PC-9 (cell line): Measurements from ENCODE around the gene APC. TPM values are rescaled to one million over a fixed set of nuclear protein-coding genes. Genes with fewer than 3 reads are reported as not detected.

Source experiments
- BruUV-seq: library from RNA; stranded (reverse); fragments of 400-500 nt; replicated peaks from 2 replicates; lab custom pipeline; 2021; lab: Mats Ljungman, UMichigan
- CTCF ChIA-PET: fragments of 300-600 bp; sonication (Branson Sonifier 250); formaldehyde crosslinking; loops from one replicate; lab custom pipeline; 2022; ENCODE audit warnings: antibody characterized with exemption; lab: Charles Lee
- POLR2A ChIA-PET: fragments of 300-600 bp; sonication (Branson Sonifier 250); formaldehyde crosslinking; loops from one replicate; lab custom pipeline; 2022; ENCODE audit warnings: antibody characterized with exemption; ENCODE audit not compliant: unreplicated experiment; lab: Charles Lee
- DNase-seq, 2 experiments: peaks; one replicate each; pipeline versions ENCODE4 v3.0.0 to v3.0.0-alpha.2; 2015 to 2022; ENCODE audit warnings: mixed read lengths in 1 of 2
- H2AFZ ChIP-seq: fragments of 200-600 bp; sonication (generic); 2 replicates; pipeline ENCODE4 v1.8.1; 2017; ENCODE audit warnings: antibody characterized with exemption
- H3F3A ChIP-seq: fragments of 200-600 bp; sonication (generic); 2 replicates; pipeline ENCODE4 v1.8.1; 2017; ENCODE audit warnings: antibody characterized with exemption, mild to moderate bottlenecking, low read depth; ENCODE audit not compliant: insufficient read depth
- H3K27ac ChIP-seq: fragments of 200-600 bp; sonication (generic); 2 replicates; pipeline ENCODE4 v1.6.1; 2016; ENCODE audit warnings: mixed run types
- H3K27me3 ChIP-seq: fragments of 200-600 bp; sonication (generic); 2 replicates; pipeline ENCODE4 v1.6.1; 2016; ENCODE audit warnings: low read depth, mixed run types; ENCODE audit not compliant: insufficient read depth
- H3K36me3 ChIP-seq: fragments of 200-600 bp; sonication (generic); 2 replicates; pipeline ENCODE4 v1.6.1; 2016; ENCODE audit warnings: low read depth, mixed run types
- H3K4me1 ChIP-seq: fragments of 200-600 bp; sonication (generic); replicated peaks from 2 replicates; pipeline ENCODE4 v1.6.1; 2016; ENCODE audit warnings: mixed run types; ENCODE audit not compliant: insufficient read depth
- H3K4me2 ChIP-seq: fragments of 200-600 bp; sonication (generic); 2 replicates; pipeline ENCODE4 v1.6.1; 2017; ENCODE audit warnings: mixed run types
- H3K4me3 ChIP-seq: fragments of 200-600 bp; sonication (generic); 2 replicates; pipeline ENCODE4 v1.6.1; 2016; ENCODE audit warnings: mixed run types
- H3K79me2 ChIP-seq: fragments of 200-600 bp; sonication (generic); 2 replicates; pipeline ENCODE4 v1.6.1; 2017; ENCODE audit warnings: low read depth, mixed run types
- H3K9me2 ChIP-seq: fragments of 200-600 bp; sonication (generic); 2 replicates; pipeline ENCODE4 v1.8.1; 2017; ENCODE audit warnings: mild to moderate bottlenecking; ENCODE audit not compliant: insufficient read depth
- H3K9me3 ChIP-seq: fragments of 200-600 bp; sonication (generic); 2 replicates; pipeline ENCODE4 v1.8.1; 2016; ENCODE audit warnings: low read depth; ENCODE audit not compliant: insufficient read depth
- H4K20me1 ChIP-seq: fragments of 200-600 bp; sonication (generic); 2 replicates; pipeline ENCODE4 v1.8.1; 2017; ENCODE audit not compliant: insufficient read depth
- CTCF ChIP-seq: fragments of 200-600 bp; sonication (generic); conservative IDR thresholded peaks from 2 replicates; pipeline ENCODE4 v1.6.1; 2017; ENCODE audit warnings: mixed run types, antibody characterized with exemption, mild to moderate bottlenecking, moderate library complexity
- EZH2 ChIP-seq: fragments of 200-600 bp; sonication (generic); IDR thresholded peaks from 2 replicates; pipeline ENCODE4 v1.8.0; 2017; ENCODE audit warnings: antibody characterized with exemption, low read depth
- intact Hi-C: fragments of 100-400 bp; cut with micrococcal nuclease; formaldehyde crosslinking; loops from one replicate; pipeline ENCODE4 v1.10.0; 2022; ENCODE audit not compliant: unreplicated experiment
- total RNA-seq: library from RNA; stranded (reverse); gene quantifications from 2 replicates; pipeline ENCODE4 v1.2.3, GENCODE V29; 2021

APC gene
- total RNA-seq, 1 experiment from 2014 or later, result 23.5 TPM

- Histone ChIP-seq H3K4me1 (peaks cover 26% of the 10 kb centered on the region), H2AFZ (no peak overlapping the region), H3K27me3 (no peaks in the 10 kb centered on the region), H3K4me3 (no peak overlapping the region), H3K9me2 (no peaks in the 10 kb centered on the region), H3K79me2 (peaks cover 5% of the 10 kb centered on the region; the same call in 1 of the 2 replicates), H3K4me2 (no peak overlapping the region), H3K36me3 (0 out of 2 replicates have a peak, but pooled peaks cover 12% of the 10 kb centered on the region), H3K27ac (no peak overlapping the region), H4K20me1 (0 out of 2 replicates have a peak, but pooled peaks cover 5% of the 10 kb centered on the region), H3F3A (peaks cover 15% of the 10 kb centered on the region; the same call in 1 of the 2 replicates), H3K9me3 (no peaks in the 10 kb centered on the region)
- no TSS peak for BruUV-seq
- no peak for DNase-seq
- ChIA-PET CTCF (no interaction called here), POLR2A (no interaction called here)
- intact Hi-C loops, result no loop called here
- TF ChIP-seq CTCF, result no peak
- no peak for TF ChIP-seq EZH2
These were observed 142.7 kb downstream of the APC start for GRCh38 chr5:112880219-112880964.

GRCh38 chr5:112883192-112883591 is 145.5 kb downstream of the APC start:
- Histone ChIP-seq H3K79me2 (no peaks in the 10 kb centered on the region), H3K9me3 (no peaks in the 10 kb centered on the region), H3K27ac (no peak overlapping the region), H4K20me1 (0 out of 2 replicates have a peak, but pooled peaks cover 5% of the 10 kb centered on the region), H3K36me3 (peaks cover 14% of the 10 kb centered on the region; the same call in 1 of the 2 replicates), H3K4me1 (peaks cover 14% of the 10 kb centered on the region), H3F3A (peaks cover 4% of the 10 kb centered on the region; the same call in 1 of the 2 replicates), H3K27me3 (no peaks in the 10 kb centered on the region), H3K9me2 (no peaks in the 10 kb centered on the region), H3K4me2 (no peak overlapping the region), H2AFZ (no peak overlapping the region), H3K4me3 (no peak overlapping the region)
- TF ChIP-seq EZH2 (no peak), CTCF (no peak)
- CTCF ChIA-PET, result no interaction called here
- DNase-seq, result no peak
- intact Hi-C loops, result no loop called here
- BruUV-seq, result no TSS peak
- POLR2A ChIA-PET, result interaction anchor here (0.5 kb wide), 1 partner anchor 93 kb away, joined by 3 read pairs; the partner anchor contains the start of gene DCP2

- CTCF ChIA-PET, result no interaction called here
- Histone ChIP-seq H3K4me3 (no peak overlapping the region), H3K9me2 (no peaks in the 10 kb centered on the region)
These were observed 147.3 kb downstream of the APC start for GRCh38 chr5:112885001-112885400.

More at GRCh38 chr5:112885001-112885400, 147.3 kb downstream of the APC start:
- TF ChIP-seq CTCF (no peak), EZH2 (no peak)
- no peak overlapping the region for H3K4me2 ChIP-seq
- H2AFZ ChIP-seq, result no peak overlapping the region
- peaks cover 14% of the 10 kb centered on the region; the same call in 1 of the 2 replicates for H3K36me3 ChIP-seq
- POLR2A ChIA-PET, result no interaction called here
- no TSS peak for BruUV-seq
- no peaks in the 10 kb centered on the region for H3K4me1 ChIP-seq
- H3K27ac ChIP-seq, result no peak overlapping the region
- no peak for DNase-seq
- H3K27me3 ChIP-seq, result no peaks in the 10 kb centered on the region
- intact Hi-C loops, result no loop called here
- H3F3A ChIP-seq, result no peaks in the 10 kb centered on the region
- no peaks in the 10 kb centered on the region for H4K20me1 ChIP-seq
- no peaks in the 10 kb centered on the region for H3K79me2 ChIP-seq
- no peaks in the 10 kb centered on the region for H3K9me3 ChIP-seq
